CD14-positive monocyte (primary cell): ENCODE results near the gene CALR3. TPM values are rescaled to one million over a fixed set of nuclear protein-coding genes. Genes with fewer than 3 reads are reported as not detected.
A peak's percentile ranks its signal among the peaks of the same experiment; 100 is the strongest.

Source experiments
- DNase-seq, 3 donors: peaks; one replicate each; pipeline ENCODE4 v3.0.0-alpha.2; 2011 to 2022
- H2AFZ ChIP-seq: 2 replicates; pipeline ENCODE4 v1.6.0; 2012; ENCODE audit warnings: mild to moderate bottlenecking, low read depth, low read length, inconsistent platforms; ENCODE audit not compliant: insufficient read depth, poor library complexity, severe bottlenecking
- H3K27ac ChIP-seq, 2 donors: 1 replicate in 1 of 2; 2 replicates in 1 of 2; pipeline ENCODE4 v1.5.1; 2012 to 2013; ENCODE audit warnings: low read length in 2 of 2, control low read depth in 1 of 2, inconsistent platforms in 1 of 2, low read depth in 1 of 2, mild to moderate bottlenecking in 1 of 2
- H3K27me3 ChIP-seq, 2 donors: one replicate each; pipeline versions ENCODE4 v1.6.0 to v1.6.1; 2011 to 2013; ENCODE audit warnings: low read length in 2 of 2; ENCODE audit not compliant: control insufficient read depth in 2 of 2, insufficient read depth in 2 of 2
- H3K36me3 ChIP-seq, 2 donors: replicated peaks in 1 of 2; 1 replicate in 1 of 2; 2 replicates in 1 of 2; pipeline versions ENCODE4 v1.5.1 to v1.6.1; 2012 to 2013; ENCODE audit warnings: low read length in 2 of 2, control low read depth in 1 of 2, inconsistent platforms in 1 of 2, mild to moderate bottlenecking in 1 of 2; ENCODE audit not compliant: insufficient read depth in 2 of 2, control insufficient read depth in 1 of 2
- H3K4me1 ChIP-seq, 2 donors: 1 replicate in 1 of 2; 2 replicates in 1 of 2; pipeline versions ENCODE4 v1.5.1 to v1.6.1; 2012 to 2013; ENCODE audit warnings: low read length in 2 of 2, control low read depth in 1 of 2, inconsistent platforms in 1 of 2, mild to moderate bottlenecking in 1 of 2, moderate library complexity in 1 of 2; ENCODE audit not compliant: insufficient read depth in 2 of 2, control insufficient read depth in 1 of 2
- H3K4me2 ChIP-seq: replicated peaks from 2 replicates; pipeline ENCODE3; 2012; ENCODE audit warnings: low read length, moderate library complexity, mild to moderate bottlenecking; ENCODE audit not compliant: poor library complexity, severe bottlenecking; ENCODE audit errors: extremely low read depth
- H3K4me3 ChIP-seq, 3 experiments: fragments of 200-600 bp in 1 of 3; sonication (generic) in 1 of 3; replicated peaks in 1 of 3; 1 replicate in 2 of 3; 2 replicates in 1 of 3; pipeline ENCODE4 v1.5.1; 2011 to 2013; ENCODE audit warnings: low read length in 3 of 3, mild to moderate bottlenecking in 3 of 3, control low read depth in 2 of 3, low read depth in 2 of 3, inconsistent platforms in 1 of 3, moderate library complexity in 1 of 3
- H3K79me2 ChIP-seq: 2 replicates; pipeline ENCODE4 v1.6.0; 2012; ENCODE audit warnings: mild to moderate bottlenecking, control low read depth, inconsistent platforms, low read length, moderate library complexity; ENCODE audit not compliant: insufficient read depth
- H3K9ac ChIP-seq: 2 replicates; pipeline ENCODE4 v1.6.0; 2017; ENCODE audit warnings: low read length, mild to moderate bottlenecking; ENCODE audit not compliant: insufficient read depth, poor library complexity, severe bottlenecking
- H3K9me3 ChIP-seq, 2 donors: replicated peaks in 1 of 2; 1 replicate in 1 of 2; 2 replicates in 1 of 2; pipeline versions ENCODE4 v1.5.1 to v1.6.1; 2012 to 2013; ENCODE audit warnings: low read length in 2 of 2, control low read depth in 1 of 2; ENCODE audit not compliant: control insufficient read depth in 1 of 2, insufficient read depth in 1 of 2
- H4K20me1 ChIP-seq: 2 replicates; pipeline ENCODE4 v1.6.0; 2012; ENCODE audit warnings: mild to moderate bottlenecking, low read length, control low read depth, moderate library complexity; ENCODE audit not compliant: insufficient read depth
- H3K27ac Mint-ChIP-seq, 7 donors: one replicate each; pipeline ENCODE4 v1.8.0; 2020; ENCODE audit warnings: mild to moderate bottlenecking in 7 of 7, mixed read lengths in 7 of 7, moderate library complexity in 6 of 7, inconsistent platforms in 2 of 7
- H3K27me3 Mint-ChIP-seq, 3 donors: one replicate each; pipeline ENCODE4 v1.8.0; 2021 to 2022; ENCODE audit warnings: low read depth in 3 of 3, mild to moderate bottlenecking in 3 of 3, mixed read lengths in 3 of 3, moderate library complexity in 3 of 3, inconsistent platforms in 1 of 3
- H3K36me3 Mint-ChIP-seq, 2 donors: one replicate each; pipeline ENCODE4 v1.8.0; 2020; ENCODE audit warnings: mixed read lengths in 2 of 2, inconsistent platforms in 1 of 2, mild to moderate bottlenecking in 1 of 2
- H3K4me1 Mint-ChIP-seq: one replicate; pipeline ENCODE4 v1.8.0; 2020; ENCODE audit warnings: mild to moderate bottlenecking, mixed read lengths
- H3K4me3 Mint-ChIP-seq, 2 donors: one replicate each; pipeline ENCODE4 v1.8.0; 2020; ENCODE audit warnings: mild to moderate bottlenecking in 2 of 2, mixed read lengths in 2 of 2, moderate library complexity in 1 of 2
- H3K9me3 Mint-ChIP-seq, 7 donors: one replicate each; pipeline ENCODE4 v1.8.0; 2020 to 2022; ENCODE audit warnings: mixed read lengths in 7 of 7, mild to moderate bottlenecking in 6 of 7, moderate library complexity in 6 of 7, inconsistent platforms in 2 of 7
- WGBS: methylation state at CpG from one replicate; pipeline ENCODE4 v1.1.5; 2013; ENCODE audit warnings: missing lambda C conversion rate; ENCODE audit not compliant: insufficient coverage; 5-methylcytosine and 5-hydroxymethylcytosine counted together
- intact Hi-C, 2 donors: fragments of 100-400 bp; cut with micrococcal nuclease; formaldehyde crosslinking; loops; one replicate each; pipeline versions ENCODE4 v1.15.0 to v1.15.1; 2023
- polyA plus RNA-seq, 3 donors: library from polyadenylated mRNA; depleted of rRNA in 1 of 3; unstranded in 2 of 3; stranded (reverse) in 1 of 3; fragments of 300-500 nt in 2 of 3; fragments of >200 nt in 1 of 3; fragmentation: Illumina TruSeq in 2 of 3; gene quantifications; 1 replicate in 2 of 3; 2 replicates in 1 of 3; pipeline ENCODE4 v1.2.3, GENCODE V29; 2012 to 2021
- small RNA-seq: library from RNA; depleted of rRNA; stranded (forward); fragments of <200 nt; gene quantifications from one replicate; pipeline ENCODE3, GENCODE V24; 2012; ENCODE audit warnings: low read depth; ENCODE audit not compliant: insufficient read length
- TF ChIP-seq, protein P1 (sequence below): fragments of 200-600 bp; IDR thresholded peaks from one replicate; pipeline ENCODE4 v1.8.0; 2022; ENCODE audit warnings: antibody characterized with exemption, mild to moderate bottlenecking

Gene CALR3
- polyA plus RNA-seq, 3 donors: not detected

DNA sequence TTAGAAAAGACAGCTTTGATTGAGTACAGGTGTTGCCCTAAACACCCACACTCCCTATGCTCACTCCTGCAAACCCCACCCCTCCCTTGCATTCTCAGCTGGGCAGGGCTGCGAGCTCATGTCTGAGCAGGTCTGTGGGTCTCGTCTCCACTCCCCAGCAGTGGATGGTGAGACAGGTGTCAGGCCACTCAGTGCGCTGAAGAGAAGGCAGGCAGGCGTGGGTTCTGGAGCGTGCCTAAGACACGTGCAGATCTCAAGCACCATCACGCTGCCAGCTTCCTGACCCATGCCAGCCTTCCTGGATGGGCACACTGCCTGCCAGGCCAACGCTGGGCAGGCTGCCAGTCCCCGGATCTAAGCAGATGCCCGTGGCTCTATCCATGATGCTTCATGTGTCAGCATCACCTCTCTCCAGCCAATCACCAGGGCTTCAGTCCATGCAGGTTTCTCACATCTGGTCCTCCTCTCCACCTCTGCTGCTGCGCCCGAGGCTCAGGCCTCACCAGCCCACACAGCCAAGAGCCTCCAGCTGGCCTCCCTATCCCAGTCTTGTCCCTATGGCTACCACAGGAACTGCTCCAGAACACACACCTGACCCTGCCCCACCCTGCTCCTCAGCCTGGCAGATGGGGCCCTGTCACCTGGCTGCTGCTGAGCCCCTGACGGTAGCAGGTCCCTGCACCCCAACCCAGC, 66.8 kb downstream of the CALR3 start:
- Histone ChIP-seq H3K4me1 (no peaks in the 10 kb centered on the region), H3K36me3 (peaks cover 72 to 90% of the 10 kb centered on the region in 2 donors), H4K20me1 (no peaks in the 10 kb centered on the region), H2AFZ (no peak overlapping the region), H3K9me3 (no peaks in the 10 kb centered on the region), H3K27me3 (no peaks in the 10 kb centered on the region), H3K79me2 (no peaks in the 10 kb centered on the region), H3K27ac (no peak overlapping the region), H3K4me3 (no peak overlapping the region), H3K9ac (no peak overlapping the region), H3K4me2 (no peak overlapping the region)
- H3K4me1 Mint-ChIP-seq: no peaks in the 10 kb centered on the region
- TF ChIP-seq, protein P1, sequence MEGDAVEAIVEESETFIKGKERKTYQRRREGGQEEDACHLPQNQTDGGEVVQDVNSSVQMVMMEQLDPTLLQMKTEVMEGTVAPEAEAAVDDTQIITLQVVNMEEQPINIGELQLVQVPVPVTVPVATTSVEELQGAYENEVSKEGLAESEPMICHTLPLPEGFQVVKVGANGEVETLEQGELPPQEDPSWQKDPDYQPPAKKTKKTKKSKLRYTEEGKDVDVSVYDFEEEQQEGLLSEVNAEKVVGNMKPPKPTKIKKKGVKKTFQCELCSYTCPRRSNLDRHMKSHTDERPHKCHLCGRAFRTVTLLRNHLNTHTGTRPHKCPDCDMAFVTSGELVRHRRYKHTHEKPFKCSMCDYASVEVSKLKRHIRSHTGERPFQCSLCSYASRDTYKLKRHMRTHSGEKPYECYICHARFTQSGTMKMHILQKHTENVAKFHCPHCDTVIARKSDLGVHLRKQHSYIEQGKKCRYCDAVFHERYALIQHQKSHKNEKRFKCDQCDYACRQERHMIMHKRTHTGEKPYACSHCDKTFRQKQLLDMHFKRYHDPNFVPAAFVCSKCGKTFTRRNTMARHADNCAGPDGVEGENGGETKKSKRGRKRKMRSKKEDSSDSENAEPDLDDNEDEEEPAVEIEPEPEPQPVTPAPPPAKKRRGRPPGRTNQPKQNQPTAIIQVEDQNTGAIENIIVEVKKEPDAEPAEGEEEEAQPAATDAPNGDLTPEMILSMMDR: no peak
- DNase-seq: no peak
- 60% methylated on average over 13 of the region's 13 CpGs for WGBS
- intact Hi-C loops: no loop called here
- H3K4me3 Mint-ChIP-seq: no peak overlapping the region
- peak overlapping the region in 4 of 7 donors; percentile 35 to 85 (median 64) for H3K27ac Mint-ChIP-seq
- peaks cover 0 to 1% (median 0%) of the 10 kb centered on the region in 7 donors for H3K9me3 Mint-ChIP-seq
- peaks cover 70 to 91% of the 10 kb centered on the region in 2 donors for H3K36me3 Mint-ChIP-seq
- H3K27me3 Mint-ChIP-seq: no peaks in the 10 kb centered on the region

Small RNA genes within 50 kb of the gene (small RNA-seq; reads per million reads assigned to genes)
- gene RN7SL146P: not detected

Other genes starting within 250 kb of the CALR3 start
- 100 to 1,000 TPM in 1 of 3 donors, 10 to 100 TPM in 2; 34.0 to 331 (median 51.4) TPM for gene KLF2, start 171.3 kb downstream of the CALR3 start, polyA plus RNA-seq
- 10 to 100 TPM in 1 of 3 donors, 1 to 10 TPM in 2; 5.2 to 29.5 (median 6.1) TPM for gene EPS15L1, start 24.2 kb downstream of the CALR3 start, polyA plus RNA-seq
- gene C19orf44, start 227 bp upstream of the CALR3 start, polyA plus RNA-seq: under 1 TPM in 2 of 3 donors, not detected in 1; 0.58 to 0.65 TPM
- 10 to 100 TPM in 1 of 3 donors, 1 to 10 TPM in 2; 3.2 to 18.8 (median 5.3) TPM for gene CHERP, start 46.3 kb upstream of the CALR3 start, polyA plus RNA-seq
- 10 to 100 TPM; 12.1 to 28.8 (median 13.5) TPM for gene SLC35E1, start 76.2 kb upstream of the CALR3 start, polyA plus RNA-seq
- 1 to 10 TPM; 1.1 to 7.1 (median 2.1) TPM for gene MED26, start 132.0 kb upstream of the CALR3 start, polyA plus RNA-seq
- gene SMIM7, start 164.0 kb upstream of the CALR3 start, polyA plus RNA-seq: 10 to 100 TPM; 65.5 to 91.7 (median 86.7) TPM
- gene TMEM38A, start 165.0 kb upstream of the CALR3 start, polyA plus RNA-seq: 10 to 100 TPM in 2 of 3 donors, 1 to 10 TPM in 1; 8.5 to 21.6 (median 10.6) TPM
- gene NWD1, start 223.7 kb upstream of the CALR3 start, polyA plus RNA-seq: under 1 TPM in 2 of 3 donors, not detected in 1; 0.03 to 0.05 TPM